GM12891 (cell line): ENCODE measurements around the gene ZNF385B.

ENCODE experiments used
- POLR2A ChIP-seq: IDR thresholded peaks from 2 replicates; pipeline ENCODE4 v1.6.1; 2011; ENCODE audit warnings: low read depth, low read length, control low read depth
- POLR2AphosphoS5 ChIP-seq: IDR thresholded peaks from 2 replicates; pipeline ENCODE4 v1.6.1; 2011; ENCODE audit warnings: low read depth, low read length, control low read depth
- SPI1 ChIP-seq: IDR thresholded peaks from 2 replicates; pipeline ENCODE4 v1.6.1; 2011; ENCODE audit warnings: low read depth, low read length, control low read depth

GRCh38 chr2:179478771-179479170, 382.6 kb downstream of the ZNF385B start:
- TF ChIP-seq SPI1 = no peak
- no peak for TF ChIP-seq POLR2AphosphoS5
- no peak for TF ChIP-seq POLR2A
